OCI-LY7 (cell line): Measurements from ENCODE around the gene RAB31.

Experiments used
- EZH2phosphoT487 ChIP-seq: fragments of 200-600 bp; sonication (generic); IDR thresholded peaks from 2 replicates; pipeline ENCODE4 v1.6.1; 2018; ENCODE audit warnings: low read depth, borderline replicate concordance, mild to moderate bottlenecking, mixed run types, antibody characterized with exemption, low read length, moderate library complexity, mixed read lengths
- TF ChIP-seq, protein P1 (sequence below): fragments of 200-600 bp; sonication (generic); conservative IDR thresholded peaks from 2 replicates; pipeline ENCODE4 v1.5.1; 2014; ENCODE audit warnings: mild to moderate bottlenecking, antibody characterized with exemption, low read length, moderate library complexity, mixed read lengths

DNA sequence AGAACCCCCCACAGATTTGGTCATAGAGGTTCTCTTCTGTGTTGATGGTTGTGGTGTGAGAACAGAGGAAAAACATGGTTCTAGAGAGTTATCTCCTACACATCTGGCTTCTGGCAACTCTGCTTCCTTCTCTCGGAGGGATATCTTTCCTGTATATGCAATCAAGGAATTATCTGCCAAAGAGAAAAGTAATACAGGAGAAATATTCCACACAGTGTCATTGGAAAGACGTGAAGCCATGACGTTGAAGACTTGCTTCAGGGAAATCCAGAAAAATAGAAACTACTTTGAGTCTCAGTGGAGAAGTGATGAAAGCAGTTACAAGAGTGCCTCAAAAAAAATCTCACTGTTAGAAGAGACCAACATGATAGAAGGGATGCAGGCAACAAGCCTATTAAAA, 78.5 kb downstream of the RAB31 start:
- TF ChIP-seq, protein P1, sequence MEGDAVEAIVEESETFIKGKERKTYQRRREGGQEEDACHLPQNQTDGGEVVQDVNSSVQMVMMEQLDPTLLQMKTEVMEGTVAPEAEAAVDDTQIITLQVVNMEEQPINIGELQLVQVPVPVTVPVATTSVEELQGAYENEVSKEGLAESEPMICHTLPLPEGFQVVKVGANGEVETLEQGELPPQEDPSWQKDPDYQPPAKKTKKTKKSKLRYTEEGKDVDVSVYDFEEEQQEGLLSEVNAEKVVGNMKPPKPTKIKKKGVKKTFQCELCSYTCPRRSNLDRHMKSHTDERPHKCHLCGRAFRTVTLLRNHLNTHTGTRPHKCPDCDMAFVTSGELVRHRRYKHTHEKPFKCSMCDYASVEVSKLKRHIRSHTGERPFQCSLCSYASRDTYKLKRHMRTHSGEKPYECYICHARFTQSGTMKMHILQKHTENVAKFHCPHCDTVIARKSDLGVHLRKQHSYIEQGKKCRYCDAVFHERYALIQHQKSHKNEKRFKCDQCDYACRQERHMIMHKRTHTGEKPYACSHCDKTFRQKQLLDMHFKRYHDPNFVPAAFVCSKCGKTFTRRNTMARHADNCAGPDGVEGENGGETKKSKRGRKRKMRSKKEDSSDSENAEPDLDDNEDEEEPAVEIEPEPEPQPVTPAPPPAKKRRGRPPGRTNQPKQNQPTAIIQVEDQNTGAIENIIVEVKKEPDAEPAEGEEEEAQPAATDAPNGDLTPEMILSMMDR: no peak
- no peak for TF ChIP-seq EZH2phosphoT487
